Mesenteric fat pad (tissue), 1 donor: ENCODE results near the gene DRP2. TPM values are rescaled to one million over a fixed set of nuclear protein-coding genes. Genes with fewer than 3 reads are reported as not detected.
"Not testable (repeated sequence)": the region's sequence is repeated elsewhere in the genome, so short reads cannot be mapped to it uniquely, and the experiment has no call there.

Experiments
- DNase-seq: peaks from one replicate; pipeline ENCODE4 v3.0.0-alpha.2; 2020; ENCODE audit warnings: low spot score
- long read RNA-seq: library from polyadenylated mRNA; unstranded; transcript quantifications from one replicate; pipeline ENCODE4 v2.0.0, GENCODE V29; 2020
- total RNA-seq: library from RNA; stranded (reverse); fragmentation: NEBNext Ultra II Directional; extraction: Animal tissue kit (Norgen Biotek cat#: 25700); gene quantifications from one replicate; pipeline ENCODE4 v1.2.1, GENCODE V29; 2021
- donor health status: DM: yes; HTN: yes; CAD: no.

The DRP2 gene
- total RNA-seq, result 0.22 TPM
- long read RNA-seq, result 0 reads

- DNase-seq, result no peak
Observed at GRCh38 chrX:101219116-101219863, at the start of gene DRP2. DRP2 (plus strand) TSS chrX:101219786; CDS start chrX:101231648, 11,862 bp downstream.

- no peak for DNase-seq
Observed at GRCh38 chrX:101171883-101172400, 47.6 kb upstream of the DRP2 start.

- no peak for DNase-seq
Observed at GRCh38 chrX:101176439-101176838, 43.1 kb upstream of the DRP2 start.

- not testable (repeated sequence) for DNase-seq
Observed at GRCh38 chrX:101184876-101185275, 34.7 kb upstream of the DRP2 start.

GRCh38 chrX:101187961-101188360 is 31.6 kb upstream of the DRP2 start:
- not testable (repeated sequence) for DNase-seq

- no peak for DNase-seq
Observed at GRCh38 chrX:101190736-101191135, 28.9 kb upstream of the DRP2 start.

GRCh38 chrX:101191217-101191750 is 28.3 kb upstream of the DRP2 start:
- no peak for DNase-seq

- DNase-seq, result no peak
Observed at GRCh38 chrX:101195442-101196173, 24.0 kb upstream of the DRP2 start.

- DNase-seq, result no peak
Observed at GRCh38 chrX:101203761-101204351, 15.7 kb upstream of the DRP2 start.

GRCh38 chrX:101206471-101206870 is 13.1 kb upstream of the DRP2 start:
- DNase-seq, result no peak

- DNase-seq, result no peak
Observed at GRCh38 chrX:101208152-101208905, 11.3 kb upstream of the DRP2 start.

- DNase-seq, result no peak
Observed at GRCh38 chrX:101210630-101211029, 9.0 kb upstream of the DRP2 start.

- no peak for DNase-seq
Observed at GRCh38 chrX:101217689-101218088, 1.9 kb upstream of the DRP2 start.

GRCh38 chrX:101219864-101220346 is 319 bp downstream of the DRP2 start:
- no peak for DNase-seq

GRCh38 chrX:101220662-101221260 is 1.2 kb downstream of the DRP2 start:
- no peak for DNase-seq

GRCh38 chrX:101223226-101223625 is 3.6 kb downstream of the DRP2 start:
- no peak for DNase-seq

GRCh38 chrX:101229170-101229569 is 9.6 kb downstream of the DRP2 start:
- DNase-seq, result no peak

- no peak for DNase-seq
Observed at GRCh38 chrX:101230636-101231035, 11.1 kb downstream of the DRP2 start.

GRCh38 chrX:101231080-101231479 is 11.5 kb downstream of the DRP2 start:
- no peak for DNase-seq

GRCh38 chrX:101232316-101232715 is 12.7 kb downstream of the DRP2 start:
- no peak for DNase-seq
